ENCODE data around the gene CCDC106.

Gene CCDC106

GRCh38 chr19:55686311-55687050 is 38.5 kb downstream of the CCDC106 start:
- DNase-seq = no peak

- no peak for DNase-seq
Observed at GRCh38 chr19:55687281-55688201, 39.5 kb downstream of the CCDC106 start.

- DNase-seq = no peak
Observed at GRCh38 chr19:55688422-55689218, 40.6 kb downstream of the CCDC106 start.

GRCh38 chr19:55689411-55690108 is 41.5 kb downstream of the CCDC106 start:
- DNase-seq = no peak

- DNase-seq = no peak
Observed at GRCh38 chr19:55690109-55690768, 42.2 kb downstream of the CCDC106 start.

GRCh38 chr19:55690769-55691545 is 42.9 kb downstream of the CCDC106 start:
- no peak for DNase-seq

GRCh38 chr19:55691561-55692481 is 43.8 kb downstream of the CCDC106 start:
- DNase-seq = no peak

GRCh38 chr19:55692681-55693081 is 44.7 kb downstream of the CCDC106 start:
- no peak for DNase-seq

GRCh38 chr19:55693336-55693974 is 45.4 kb downstream of the CCDC106 start:
- no peak for DNase-seq

GRCh38 chr19:55694241-55694655 is 46.2 kb downstream of the CCDC106 start:
- DNase-seq = no peak

- DNase-seq = no peak
Observed at GRCh38 chr19:55694656-55695491, 46.9 kb downstream of the CCDC106 start.

- DNase-seq = no peak
Observed at GRCh38 chr19:55695511-55696290, 47.7 kb downstream of the CCDC106 start.

GRCh38 chr19:55696301-55697068 is 48.5 kb downstream of the CCDC106 start:
- no peak for DNase-seq

- DNase-seq = no peak
Observed at GRCh38 chr19:55697069-55697440, 49.0 kb downstream of the CCDC106 start.

GRCh38 chr19:55697698-55698097 is 49.7 kb downstream of the CCDC106 start:
- no peak for DNase-seq

GRCh38 chr19:55698256-55698655 is 50.2 kb downstream of the CCDC106 start:
- no peak for DNase-seq

GRCh38 chr19:55699221-55699620 is 51.2 kb downstream of the CCDC106 start:
- DNase-seq = no peak

Data from activated CD4-positive, alpha-beta T cell treated with anti-CD3 and anti-CD28 coated beads, Interleukin-2, Interleukin-6, amounts not matched to agents 100 ng/mL and 50 ng/mL, durations not matched to agents 16 hours and 8 hours (primary cell).